ENCODE measurements around the gene CTSF.
"Not testable (repeated sequence)": the region's sequence is repeated elsewhere in the genome, so short reads cannot be mapped to it uniquely, and the experiment has no call there.

The CTSF gene

GRCh38 chr11:66568124-66568916 is at the start of gene CTSF:
Gene CTSF, minus strand, starts transcription at chr11:66568606. Its CDS starts 120 bp downstream, at chr11:66568486.
- DNase-seq = peak; percentile 79

DNA sequence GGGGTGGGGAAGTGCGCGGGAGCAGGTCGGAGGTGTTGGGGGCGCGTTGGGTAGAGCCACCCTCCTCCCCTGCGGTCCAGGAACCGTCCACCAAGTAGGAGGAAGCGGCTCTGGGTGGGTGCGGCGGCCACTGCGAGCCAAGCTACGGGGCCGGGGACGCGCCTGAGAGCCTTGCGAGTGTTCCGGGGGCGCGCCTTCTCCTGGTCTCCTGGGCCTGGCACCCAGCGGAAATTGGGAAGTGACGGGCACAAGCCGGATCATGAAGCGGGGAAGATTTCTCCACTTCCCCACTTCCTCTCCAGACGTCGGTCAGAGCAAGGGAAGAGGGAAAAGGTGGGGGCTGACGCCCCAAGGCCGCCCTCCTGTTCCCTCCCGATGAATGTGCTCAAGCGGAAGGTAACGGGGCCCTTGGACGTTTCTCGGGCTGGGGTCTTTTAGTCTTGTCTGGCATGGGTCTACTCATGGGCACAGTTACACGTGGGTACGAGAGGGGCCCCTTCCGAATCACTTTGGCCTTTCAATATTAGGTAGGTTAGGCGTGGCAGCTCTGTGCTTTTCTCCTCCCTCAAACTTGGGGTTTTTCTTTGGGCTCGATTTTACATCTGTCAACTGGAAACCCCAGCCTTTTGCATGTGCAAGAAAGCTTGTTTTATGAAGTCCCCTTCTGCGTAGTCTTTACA is 48.9 kb upstream of the CTSF start:
- peak; percentile 62 for DNase-seq

GRCh38 chr11:66616379-66617154 is 48.2 kb upstream of the CTSF start, which contains the start of gene RBM14:
Gene RBM14, plus strand, starts transcription at chr11:66616630. Its CDS starts 91 bp downstream, at chr11:66616721.
- peak; percentile 99 for DNase-seq

GRCh38 chr11:66614073-66614472 is 45.7 kb upstream of the CTSF start:
- no peak for DNase-seq

DNA sequence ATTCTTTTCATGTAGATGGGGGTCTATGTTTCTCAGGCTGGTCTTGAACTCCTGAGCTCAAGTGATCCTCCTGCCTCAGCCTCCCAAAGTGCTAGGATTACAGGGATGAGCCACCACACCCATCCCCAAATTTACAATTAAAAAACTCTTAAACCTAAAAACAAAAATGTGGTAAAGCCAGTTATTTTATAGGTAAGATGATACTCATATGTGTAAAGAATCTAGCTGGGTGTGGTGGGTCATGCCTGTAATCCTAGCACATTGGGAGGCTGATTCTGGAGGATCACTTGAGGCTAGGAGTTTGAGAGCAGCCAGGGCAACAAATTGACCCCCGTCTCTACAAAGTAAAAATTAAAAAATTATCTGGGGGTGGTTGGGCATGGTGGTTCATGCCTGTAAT is 44.1 kb upstream of the CTSF start:
- no peak for DNase-seq

DNA sequence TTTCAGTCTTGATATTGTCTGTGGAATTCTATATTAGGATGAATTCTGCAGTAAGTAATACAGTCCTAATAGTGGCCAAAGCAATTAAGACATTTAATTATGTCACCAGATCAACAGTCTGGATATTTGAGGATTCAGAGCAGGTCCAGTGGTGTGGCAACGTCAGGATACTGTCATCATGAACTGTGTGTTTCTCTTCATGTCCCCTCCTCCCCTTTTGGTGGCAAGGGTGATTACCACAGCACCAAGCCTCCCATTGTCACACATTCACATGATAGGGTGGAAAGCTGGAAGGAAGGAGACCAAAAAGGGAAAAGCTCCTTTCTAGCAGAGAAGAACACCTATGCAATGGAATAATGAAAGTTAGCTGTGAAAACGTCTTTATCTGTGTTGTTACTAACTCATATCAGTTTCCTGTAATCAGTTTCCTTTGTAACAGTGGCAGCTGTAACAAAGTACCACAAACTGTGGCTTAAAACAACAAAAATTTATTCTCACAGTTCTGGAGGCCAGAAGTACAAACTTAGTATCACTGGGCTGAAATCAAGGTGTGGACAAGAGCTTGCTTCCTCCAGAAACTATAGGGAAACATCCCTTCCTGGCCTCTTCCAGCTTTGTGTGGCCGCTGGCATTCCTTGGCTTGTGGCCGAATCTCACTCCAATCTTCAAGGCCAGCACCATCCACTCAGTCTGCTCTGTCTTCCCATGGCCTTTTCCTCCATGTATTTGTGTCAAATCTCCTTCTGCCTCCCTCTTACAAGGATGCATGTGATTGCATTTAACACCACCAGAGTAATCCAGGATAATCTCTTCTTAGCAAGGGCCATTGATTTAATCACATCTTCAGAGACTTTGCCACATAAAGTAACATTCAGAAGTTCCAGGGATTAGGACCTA is 41.6 kb upstream of the CTSF start:
- no peak for DNase-seq

GRCh38 chr11:66607126-66607834 is 38.9 kb upstream of the CTSF start:
- no peak for DNase-seq

- DNase-seq = not testable (repeated sequence)
Measured at GRCh38 chr11:66606608-66607007, 38.2 kb upstream of the CTSF start.

- DNase-seq = no peak
Measured at GRCh38 chr11:66604155-66604554, 35.7 kb upstream of the CTSF start.

GRCh38 chr11:66603072-66603471 is 34.7 kb upstream of the CTSF start:
- no peak for DNase-seq

- DNase-seq = no peak
Measured at GRCh38 chr11:66600631-66601233, 32.3 kb upstream of the CTSF start.

DNA sequence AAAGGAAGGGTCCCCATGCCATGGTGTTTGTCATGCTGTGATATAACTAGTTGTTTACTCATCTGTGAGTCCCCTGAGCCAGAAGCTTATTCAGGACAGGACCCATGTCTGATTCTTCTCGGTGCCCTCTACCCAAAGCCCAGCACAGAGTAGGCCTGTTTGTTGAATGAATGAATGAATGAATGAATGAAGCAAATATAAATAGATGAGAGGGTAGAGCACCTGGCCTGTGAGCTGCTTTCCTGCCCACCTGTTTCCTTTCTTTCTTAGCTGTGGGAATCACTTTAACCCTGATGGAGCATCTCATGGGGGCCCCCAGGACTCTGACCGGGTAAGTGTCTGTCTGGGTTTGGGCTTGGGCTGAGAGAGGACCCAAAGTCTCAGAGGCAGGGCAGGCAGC is 31.8 kb upstream of the CTSF start:
- no peak for DNase-seq

DNA sequence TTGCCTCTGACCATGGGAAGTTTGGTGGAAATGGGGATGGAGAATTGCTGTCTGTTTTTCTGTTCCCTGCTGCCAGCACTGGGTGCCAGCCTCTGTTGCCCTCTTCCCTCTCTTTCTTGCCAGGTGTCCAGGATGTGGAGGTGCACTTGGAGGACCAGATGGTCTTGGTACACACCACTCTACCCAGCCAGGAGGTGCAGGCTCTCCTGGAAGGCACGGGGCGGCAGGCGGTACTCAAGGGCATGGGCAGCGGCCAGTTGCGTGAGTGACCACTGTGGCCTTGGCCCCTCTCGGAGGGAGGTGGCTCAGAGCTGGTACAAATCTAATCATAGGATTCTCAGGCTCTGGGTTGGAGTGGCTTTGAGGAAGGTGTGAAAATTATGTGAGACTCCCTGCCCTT is 30.6 kb upstream of the CTSF start:
- DNase-seq = no peak

GRCh38 chr11:66595245-66595904 is 27.0 kb upstream of the CTSF start:
- DNase-seq = no peak

DNA sequence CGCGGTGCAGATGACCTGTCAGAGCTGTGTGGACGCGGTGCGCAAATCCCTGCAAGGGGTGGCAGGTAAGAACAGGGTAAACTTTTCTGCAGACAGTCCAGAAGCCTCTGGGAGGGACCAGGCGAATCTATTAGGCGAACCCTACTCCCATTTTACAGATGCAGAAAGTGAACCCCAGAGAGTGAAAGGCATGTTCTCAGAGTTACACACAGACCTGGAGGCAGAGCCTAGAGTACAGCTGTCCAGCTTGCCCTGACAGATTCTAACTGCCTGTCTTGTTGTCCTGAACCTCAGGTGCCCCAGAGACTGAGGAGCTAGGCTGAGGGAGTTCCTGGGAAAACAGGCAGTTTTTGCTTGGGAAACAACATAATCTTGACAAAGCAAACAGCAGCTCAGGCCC is 25.2 kb upstream of the CTSF start:
- no peak for DNase-seq

- no peak for DNase-seq
Measured at GRCh38 chr11:66593303-66593635, 24.9 kb upstream of the CTSF start.

- peak; percentile 99 for DNase-seq
Measured at GRCh38 chr11:66592457-66593302, 24.3 kb upstream of the CTSF start, which contains the start of the genes CCDC87 and CCS. Gene CCDC87, minus strand, starts transcription at chr11:66593063. Its CDS starts 48 bp downstream, at chr11:66593015. Gene CCS, plus strand, starts transcription at chr11:66593185. Its CDS starts 77 bp downstream, at chr11:66593262.

DNA sequence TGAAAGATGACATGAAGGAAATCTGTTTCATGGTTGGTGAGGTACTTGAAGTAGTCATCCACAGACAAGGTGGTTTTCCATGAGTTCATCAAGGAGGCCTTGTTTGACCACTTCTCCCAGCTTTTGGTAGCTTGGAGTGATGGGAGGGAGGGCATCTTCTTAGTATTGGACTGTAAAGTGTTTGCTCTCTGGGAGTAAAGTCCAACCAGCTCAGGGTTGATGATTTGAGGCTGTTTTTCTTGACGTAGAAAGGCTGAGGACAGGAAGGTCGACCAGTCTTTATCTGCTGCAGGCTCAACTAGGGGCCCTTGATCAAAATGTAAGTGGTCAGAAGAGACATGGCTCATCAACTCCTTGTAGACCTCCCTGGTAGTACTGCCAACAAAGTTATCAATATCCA is 22.8 kb upstream of the CTSF start:
- no peak for DNase-seq

- DNase-seq = no peak
Measured at GRCh38 chr11:66589996-66590675, 21.7 kb upstream of the CTSF start.
